Measurements from ENCODE around the gene MTERF2.

- TF ChIP-seq, protein P1, sequence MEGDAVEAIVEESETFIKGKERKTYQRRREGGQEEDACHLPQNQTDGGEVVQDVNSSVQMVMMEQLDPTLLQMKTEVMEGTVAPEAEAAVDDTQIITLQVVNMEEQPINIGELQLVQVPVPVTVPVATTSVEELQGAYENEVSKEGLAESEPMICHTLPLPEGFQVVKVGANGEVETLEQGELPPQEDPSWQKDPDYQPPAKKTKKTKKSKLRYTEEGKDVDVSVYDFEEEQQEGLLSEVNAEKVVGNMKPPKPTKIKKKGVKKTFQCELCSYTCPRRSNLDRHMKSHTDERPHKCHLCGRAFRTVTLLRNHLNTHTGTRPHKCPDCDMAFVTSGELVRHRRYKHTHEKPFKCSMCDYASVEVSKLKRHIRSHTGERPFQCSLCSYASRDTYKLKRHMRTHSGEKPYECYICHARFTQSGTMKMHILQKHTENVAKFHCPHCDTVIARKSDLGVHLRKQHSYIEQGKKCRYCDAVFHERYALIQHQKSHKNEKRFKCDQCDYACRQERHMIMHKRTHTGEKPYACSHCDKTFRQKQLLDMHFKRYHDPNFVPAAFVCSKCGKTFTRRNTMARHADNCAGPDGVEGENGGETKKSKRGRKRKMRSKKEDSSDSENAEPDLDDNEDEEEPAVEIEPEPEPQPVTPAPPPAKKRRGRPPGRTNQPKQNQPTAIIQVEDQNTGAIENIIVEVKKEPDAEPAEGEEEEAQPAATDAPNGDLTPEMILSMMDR (conservative IDR thresholded peaks at IDR 0.05; ENCODE audit: low read depth, low read length) = no peak
- no peak for TF ChIP-seq EZH2 (IDR thresholded peaks at IDR 0.05; ENCODE audit: low read length, unreplicated experiment)
- TF ChIP-seq EZH2phosphoT487 (IDR thresholded peaks at IDR 0.05; ENCODE audit: borderline replicate concordance, low read length) = no peak
Measured at GRCh38 chr12:106978035-106978800, 8.7 kb downstream of the MTERF2 start.
